Measurements from ENCODE around the gene COG4.

- TF ChIP-seq CTCF (conservative IDR thresholded peaks at IDR 0.05 in 1 of 2, IDR thresholded peaks at IDR 0.05 in 1 of 2; ENCODE audit: extremely low read depth in 1 of 2, insufficient read depth in 1 of 2, low read depth in 1 of 2, low read length in 2 of 2), result no peak
- no peak for TF ChIP-seq EZH2 (IDR thresholded peaks at IDR 0.05; ENCODE audit: borderline replicate concordance, low read length)
Measured at GRCh38 chr16:70437017-70437581, 86.3 kb downstream of the COG4 start.
